ENCODE data around the gene FRMD5.

Gene FRMD5

GRCh38 chr15:43919540-43920253, 275.4 kb downstream of the FRMD5 start:
- DNase-seq, result no peak

GRCh38 chr15:43918717-43919116, 276.4 kb downstream of the FRMD5 start:
- no peak for DNase-seq

- DNase-seq, result no peak
These were observed 278.8 kb downstream of the FRMD5 start for GRCh38 chr15:43916326-43916660.

GRCh38 chr15:43915631-43916325, 279.3 kb downstream of the FRMD5 start:
- no peak for DNase-seq

- DNase-seq, result no peak
These were observed 281.1 kb downstream of the FRMD5 start for GRCh38 chr15:43913941-43914340.

GRCh38 chr15:43913026-43913780, 281.9 kb downstream of the FRMD5 start:
- DNase-seq, result no peak

- no peak for DNase-seq
These were observed 282.9 kb downstream of the FRMD5 start for GRCh38 chr15:43912208-43912607.

GRCh38 chr15:43911235-43911781, 283.8 kb downstream of the FRMD5 start:
- no peak for DNase-seq

- no peak for DNase-seq
These were observed 286.5 kb downstream of the FRMD5 start for GRCh38 chr15:43908516-43909050.

GRCh38 chr15:43905755-43906154, 289.3 kb downstream of the FRMD5 start:
- DNase-seq, result no peak

GRCh38 chr15:43903864-43904290, 291.2 kb downstream of the FRMD5 start:
- peak in 3 of 4 experiments; percentile 3 to 11 (median 9) for DNase-seq

- no peak for DNase-seq
These were observed 293.6 kb downstream of the FRMD5 start for GRCh38 chr15:43901495-43901894.

- DNase-seq, result no peak
These were observed 294.1 kb downstream of the FRMD5 start for GRCh38 chr15:43900996-43901395.

- DNase-seq, result no peak
These were observed 295.1 kb downstream of the FRMD5 start for GRCh38 chr15:43899928-43900327.

GRCh38 chr15:43898891-43899290, 296.2 kb downstream of the FRMD5 start:
- no peak for DNase-seq

GRCh38 chr15:43896543-43896942, 298.5 kb downstream of the FRMD5 start:
- no peak for DNase-seq

- no peak for DNase-seq
These were observed 299.5 kb downstream of the FRMD5 start for GRCh38 chr15:43895586-43895985.

- no peak for DNase-seq
These were observed 301.1 kb downstream of the FRMD5 start for GRCh38 chr15:43893956-43894355.

GRCh38 chr15:43889042-43889441, 306.0 kb downstream of the FRMD5 start:
- no peak for DNase-seq

GRCh38 chr15:43887901-43888300, 307.2 kb downstream of the FRMD5 start:
- no peak for DNase-seq

GRCh38 chr15:43886558-43886957, 308.5 kb downstream of the FRMD5 start:
- no peak for DNase-seq

- no peak for DNase-seq
These were observed 311.5 kb downstream of the FRMD5 start for GRCh38 chr15:43883571-43883970.

- no peak for DNase-seq
These were observed 313.1 kb downstream of the FRMD5 start for GRCh38 chr15:43881944-43882343.
